ENCODE results near the gene VSIG8. TPM values are rescaled to one million over a fixed set of nuclear protein-coding genes. Genes with fewer than 3 reads are reported as not detected.

Gene VSIG8
- total RNA-seq, 2 donors from 2014 or later: not detected

- 93 to 100% methylated on average over 1 to 3 of the region's 3 CpGs for WGBS, 2 experiments (ENCODE audit: insufficient coverage in 1 of 2, insufficient read length in 1 of 2)
- Mint-ChIP-seq H3K9me3 (peaks cover 1% of the 10 kb centered on the region), H3K4me3 (no peak overlapping the region), H3K4me1 (peaks cover 30% of the 10 kb centered on the region), H3K27ac (no peak overlapping the region), H3K36me3 (ENCODE audit: low read depth) (no peaks in the 10 kb centered on the region), H3K27me3 (ENCODE audit: insufficient read depth) (peaks cover 29% of the 10 kb centered on the region)
- no peak overlapping the region for H3K27ac ChIP-seq (ENCODE audit: low read depth, low read length)
- H3K4me3 ChIP-seq (ENCODE audit: low read length): no peak overlapping the region
- peaks cover 15% of the 10 kb centered on the region for H3K4me1 ChIP-seq (ENCODE audit: control insufficient read depth, insufficient read depth, low read length)
- H3K36me3 ChIP-seq (ENCODE audit: control insufficient read depth, insufficient read depth, low read length): no peaks in the 10 kb centered on the region
- no peak overlapping the region for H3K9ac ChIP-seq (ENCODE audit: extremely low read depth, low read length, poor library complexity, severe bottlenecking)
- no peak for DNase-seq
- no peaks in the 10 kb centered on the region for H3K9me3 ChIP-seq (ENCODE audit: control insufficient read depth, low read length)
- TF ChIP-seq CTCF (conservative IDR thresholded peaks at IDR 0.05): no peak
- peaks cover 18% of the 10 kb centered on the region for H3K27me3 ChIP-seq (ENCODE audit: control insufficient read depth, insufficient read depth, low read length, poor library complexity, severe bottlenecking)
Measured at GRCh38 chr1:159895286-159895685, 32.8 kb upstream of the VSIG8 start.

GRCh38 chr1:159892944-159893343, 30.5 kb upstream of the VSIG8 start:
- H3K36me3 Mint-ChIP-seq (ENCODE audit: low read depth): no peaks in the 10 kb centered on the region
- Histone ChIP-seq H3K9ac (ENCODE audit: extremely low read depth, low read length, poor library complexity, severe bottlenecking) (no peak overlapping the region), H3K27ac (ENCODE audit: low read depth, low read length) (no peak overlapping the region), H3K4me3 (ENCODE audit: low read length) (no peak overlapping the region), H3K36me3 (ENCODE audit: control insufficient read depth, insufficient read depth, low read length) (no peaks in the 10 kb centered on the region), H3K4me1 (ENCODE audit: control insufficient read depth, insufficient read depth, low read length) (peaks cover 14% of the 10 kb centered on the region), H3K9me3 (ENCODE audit: control insufficient read depth, low read length) (no peaks in the 10 kb centered on the region), H3K27me3 (ENCODE audit: control insufficient read depth, insufficient read depth, low read length, poor library complexity, severe bottlenecking) (peaks cover 18% of the 10 kb centered on the region)
- 75 to 88% methylated on average over 4 to 5 of the region's 5 CpGs for WGBS, 2 experiments (ENCODE audit: insufficient coverage in 1 of 2, insufficient read length in 1 of 2)
- peak; percentile 71 for TF ChIP-seq CTCF (conservative IDR thresholded peaks at IDR 0.05)
- H3K27me3 Mint-ChIP-seq (ENCODE audit: insufficient read depth): peaks cover 22% of the 10 kb centered on the region
- no peaks in the 10 kb centered on the region for H3K9me3 Mint-ChIP-seq
- DNase-seq: peak; percentile 80
- peaks cover 28% of the 10 kb centered on the region for H3K4me1 Mint-ChIP-seq
- no peak overlapping the region for H3K27ac Mint-ChIP-seq
- no peak overlapping the region for H3K4me3 Mint-ChIP-seq

DNA sequence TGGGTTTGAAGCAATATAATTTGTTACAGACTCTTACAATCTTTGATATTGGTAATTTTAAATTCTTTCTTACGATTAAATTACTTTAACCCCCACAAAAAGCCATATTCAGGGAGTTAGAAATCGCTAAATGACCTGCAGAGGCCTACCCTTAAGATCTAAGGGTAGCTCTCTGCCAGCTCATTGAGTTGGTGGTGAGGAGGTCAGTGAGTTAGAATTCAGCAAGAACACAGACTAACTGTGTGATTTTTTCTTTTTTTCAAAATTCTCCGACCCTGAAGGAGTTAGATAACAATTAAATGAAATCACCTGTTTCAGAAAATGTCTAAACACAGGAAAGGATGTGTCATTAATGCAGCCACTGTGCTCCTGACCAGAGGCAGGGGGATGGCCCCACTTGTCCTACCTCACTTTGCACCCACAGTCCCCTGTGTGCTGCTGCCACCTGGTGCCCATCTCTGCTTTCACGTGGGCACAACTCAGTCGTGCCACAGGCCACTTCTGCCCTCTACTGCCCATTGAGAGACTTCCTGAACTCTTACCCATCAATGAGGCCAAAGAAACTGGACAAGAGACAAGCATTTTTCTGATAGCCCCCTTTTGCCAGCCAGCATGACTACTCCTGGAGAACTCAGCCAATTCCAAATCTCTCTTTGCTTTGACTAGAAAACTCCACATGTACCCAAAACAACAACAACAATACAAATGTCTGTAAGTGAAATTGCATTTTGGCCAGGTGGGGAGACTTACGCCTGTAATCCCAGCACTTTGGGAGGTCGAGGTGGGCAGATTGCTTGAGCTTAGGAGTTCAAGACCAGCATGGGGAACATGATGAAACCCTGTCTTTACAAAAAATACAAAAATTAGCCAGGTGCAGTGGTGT, 29.1 kb upstream of the VSIG8 start:
- TF ChIP-seq CTCF (conservative IDR thresholded peaks at IDR 0.05): peak; percentile 98
- peaks cover 19% of the 10 kb centered on the region for H3K27me3 ChIP-seq (ENCODE audit: control insufficient read depth, insufficient read depth, low read length, poor library complexity, severe bottlenecking)
- Mint-ChIP-seq H3K4me3 (no peak overlapping the region), H3K27ac (peak overlapping the region; percentile 17), H3K27me3 (ENCODE audit: insufficient read depth) (peaks cover 19% of the 10 kb centered on the region), H3K4me1 (peaks cover 27% of the 10 kb centered on the region), H3K36me3 (ENCODE audit: low read depth) (no peaks in the 10 kb centered on the region), H3K9me3 (no peaks in the 10 kb centered on the region)
- H3K9me3 ChIP-seq (ENCODE audit: control insufficient read depth, low read length): no peaks in the 10 kb centered on the region
- H3K36me3 ChIP-seq (ENCODE audit: control insufficient read depth, insufficient read depth, low read length): no peaks in the 10 kb centered on the region
- WGBS, 2 experiments (ENCODE audit: insufficient coverage in 1 of 2, insufficient read length in 1 of 2): 48 to 62% methylated on average over 4 to 7 of the region's 7 CpGs
- H3K4me3 ChIP-seq (ENCODE audit: low read length): no peak overlapping the region
- H3K27ac ChIP-seq (ENCODE audit: low read depth, low read length): no peak overlapping the region
- H3K9ac ChIP-seq (ENCODE audit: extremely low read depth, low read length, poor library complexity, severe bottlenecking): no peak overlapping the region
- peaks cover 11% of the 10 kb centered on the region for H3K4me1 ChIP-seq (ENCODE audit: control insufficient read depth, insufficient read depth, low read length)
- DNase-seq: peak; percentile 94
